ENCODE measurements around the gene OGFOD2. TPM values are rescaled to one million over a fixed set of nuclear protein-coding genes. Genes with fewer than 3 reads are reported as not detected.
A peak's percentile ranks its signal among the peaks of the same experiment; 100 is the strongest.

The OGFOD2 gene
- total RNA-seq, 2 donors from 2014 or later, result 17.9 to 20.3 TPM

DNA sequence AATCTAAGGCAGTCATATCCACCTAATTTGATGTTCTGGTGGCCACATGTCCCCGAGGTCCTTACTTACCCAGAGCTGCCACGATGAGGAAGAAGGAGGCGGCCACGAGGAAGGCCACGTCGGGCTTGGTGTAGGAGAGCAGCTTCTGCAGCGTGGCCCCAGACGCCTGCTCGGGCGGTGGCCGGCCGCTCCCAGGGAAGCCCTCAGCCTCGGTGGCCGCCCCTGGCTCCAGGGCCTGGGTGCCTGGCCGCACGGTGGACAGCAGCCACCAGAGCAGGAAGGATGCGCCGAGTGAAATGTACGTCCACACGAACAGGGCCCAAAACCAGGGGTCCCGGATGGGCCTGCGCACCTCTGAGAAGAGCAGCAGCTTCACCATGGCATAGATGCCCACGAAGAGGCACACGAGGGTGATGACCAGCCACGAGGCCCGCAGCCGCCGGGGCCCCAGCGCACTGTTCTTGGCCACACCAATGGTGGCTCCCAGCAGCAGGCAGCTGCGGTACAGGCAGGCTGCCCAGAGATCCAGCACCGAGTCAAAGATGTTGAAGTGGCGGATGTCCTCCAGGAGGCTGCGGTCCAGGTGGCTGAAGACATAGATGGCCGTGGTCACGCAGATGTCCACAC is 15.4 kb upstream of the OGFOD2 start:
- ATAC-seq (no peak), DNase-seq (no peak)
- Mint-ChIP-seq H3K27ac (no peak overlapping the region), H3K4me3 (no peak overlapping the region), H3K4me1 (no peaks in the 10 kb centered on the region), H3K27me3 (no peaks in the 10 kb centered on the region), H3K36me3 (ENCODE audit: low read depth) (no peaks in the 10 kb centered on the region)
- no peaks in the 10 kb centered on the region for H3K9me3 ChIP-seq (ENCODE audit: control insufficient read depth, low read length, poor library complexity, severe bottlenecking)

DNA sequence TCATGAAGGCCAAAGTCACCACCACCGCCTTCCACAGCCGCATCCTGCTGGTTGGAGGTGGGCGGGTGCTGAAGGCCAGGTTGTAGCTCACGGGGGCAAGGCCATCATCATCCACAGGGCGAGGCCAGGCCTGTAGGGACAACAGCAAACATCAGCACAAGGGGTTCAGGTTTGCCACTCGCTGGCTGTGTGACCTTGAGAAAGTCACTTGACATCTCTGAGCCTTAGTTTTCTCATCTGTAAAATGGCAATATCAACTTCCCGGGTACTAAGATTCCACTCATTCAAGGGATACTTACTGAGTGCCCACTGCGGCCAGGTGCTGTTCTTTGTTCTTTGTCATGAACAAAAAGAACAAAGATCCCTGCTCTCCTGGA is 14.9 kb upstream of the OGFOD2 start:
- H3K36me3 Mint-ChIP-seq (ENCODE audit: low read depth), result no peaks in the 10 kb centered on the region
- H3K27me3 Mint-ChIP-seq, result no peaks in the 10 kb centered on the region
- no peak overlapping the region for H3K27ac Mint-ChIP-seq
- no peaks in the 10 kb centered on the region for H3K9me3 ChIP-seq (ENCODE audit: control insufficient read depth, low read length, poor library complexity, severe bottlenecking)
- H3K4me3 Mint-ChIP-seq, result no peak overlapping the region
- no peaks in the 10 kb centered on the region for H3K4me1 Mint-ChIP-seq
- no peak for DNase-seq
- ATAC-seq, result no peak

DNA sequence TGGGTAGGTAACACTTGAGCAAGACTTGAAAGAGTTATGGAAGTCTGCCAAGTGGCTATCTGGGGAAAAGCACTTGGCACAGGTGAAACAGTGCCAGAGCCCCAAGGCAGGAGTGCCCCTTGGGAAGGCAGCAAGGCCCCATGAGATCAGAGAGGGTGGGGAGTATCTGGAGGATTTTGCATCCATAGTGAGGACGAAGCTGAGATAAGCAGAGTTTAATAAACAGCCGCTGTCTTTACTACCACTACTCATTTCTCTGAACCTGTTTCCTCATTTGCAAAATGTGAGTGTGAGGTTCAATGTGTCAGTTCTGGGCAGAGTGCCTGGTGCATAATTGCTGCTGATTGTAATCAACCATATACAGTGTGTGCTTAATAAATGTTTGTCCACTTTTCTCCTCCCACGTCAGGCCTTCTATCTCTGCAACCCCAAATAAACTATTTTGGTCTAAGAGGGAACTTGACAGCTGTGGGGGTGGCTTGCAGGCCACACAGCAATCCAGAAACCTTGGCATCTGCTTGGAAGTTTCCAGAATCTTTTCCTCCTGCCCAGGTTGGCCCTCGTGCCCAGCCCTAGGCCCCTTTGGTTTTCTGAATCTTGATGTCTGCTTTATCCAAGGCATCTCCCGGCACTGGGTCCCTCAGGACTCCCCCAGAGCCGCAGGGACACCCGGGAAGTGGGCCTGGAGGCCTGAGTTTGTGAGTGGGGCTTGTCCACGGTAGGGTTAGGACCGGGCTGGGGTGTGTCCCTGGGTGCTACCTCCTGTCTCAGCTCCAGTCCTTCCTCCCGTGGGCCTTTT is 13.3 kb upstream of the OGFOD2 start:
- no peak for ATAC-seq

DNA sequence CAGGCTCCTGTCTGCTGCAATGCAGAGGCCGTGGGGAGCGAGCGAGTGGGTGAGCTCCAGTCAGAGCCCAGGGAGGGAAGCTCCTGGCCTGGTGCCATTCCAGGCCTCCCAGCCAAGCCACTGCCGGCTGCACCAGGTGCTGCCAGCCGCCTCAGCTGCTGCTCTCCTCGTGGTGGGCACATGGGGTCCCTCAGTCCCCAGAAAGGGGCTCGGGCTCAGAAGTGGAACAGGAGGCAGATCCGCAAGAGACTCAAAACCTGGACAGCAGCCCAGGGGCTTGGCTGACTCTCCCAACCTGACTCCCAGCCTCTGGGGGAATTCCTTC is 11.1 kb upstream of the OGFOD2 start:
- no peak for DNase-seq
- H3K9me3 ChIP-seq (ENCODE audit: control insufficient read depth, low read length, poor library complexity, severe bottlenecking), result no peaks in the 10 kb centered on the region

More for the DNA sequence above, 13.3 kb upstream of the OGFOD2 start:
- Mint-ChIP-seq H3K27ac (no peak overlapping the region), H3K4me3 (no peak overlapping the region), H3K36me3 (ENCODE audit: low read depth) (no peaks in the 10 kb centered on the region), H3K4me1 (peaks cover under 1% of the 10 kb centered on the region), H3K27me3 (no peaks in the 10 kb centered on the region)
- H3K9me3 ChIP-seq (ENCODE audit: control insufficient read depth, low read length, poor library complexity, severe bottlenecking), result no peaks in the 10 kb centered on the region
- no peak for DNase-seq

DNA sequence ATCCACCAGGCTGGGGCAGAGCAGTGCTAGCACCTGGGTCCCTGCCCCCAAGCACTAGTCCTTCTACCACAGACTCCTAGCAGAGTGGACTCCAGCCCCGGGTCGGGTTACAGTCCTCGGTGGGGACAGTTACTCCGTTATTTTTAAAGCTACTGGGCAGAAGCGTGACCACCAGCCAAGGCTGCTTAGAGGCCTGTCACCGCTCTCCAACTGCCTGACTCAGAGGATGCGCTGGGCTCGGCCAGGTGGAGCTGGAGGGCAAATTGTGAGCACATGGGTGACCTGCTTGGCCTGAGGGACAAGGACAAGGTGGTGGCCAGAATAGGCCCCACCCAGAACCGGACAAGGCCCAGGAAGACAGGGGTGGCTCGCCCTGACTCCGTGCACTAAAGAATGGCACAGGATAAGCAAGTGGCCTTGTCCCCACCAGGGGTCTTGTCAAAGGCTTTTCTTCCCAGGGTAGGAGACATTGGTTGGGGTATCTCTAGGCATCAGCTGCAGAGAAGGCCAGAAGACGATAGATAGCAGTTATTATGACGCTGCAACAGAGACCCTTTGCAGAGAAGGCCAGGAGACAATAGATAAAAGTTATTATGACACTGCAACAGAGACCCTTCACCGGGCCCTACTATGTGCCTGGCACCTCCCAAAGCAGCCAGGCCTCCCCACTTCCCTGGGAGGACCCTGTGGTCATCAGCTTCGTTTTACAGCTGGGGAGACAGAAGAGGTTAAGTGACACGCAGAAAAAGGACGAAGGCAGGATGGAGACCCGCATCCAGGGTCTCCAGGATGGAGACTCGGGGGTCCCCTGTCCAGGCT is 10.4 kb upstream of the OGFOD2 start:
- Mint-ChIP-seq H3K27me3 (no peaks in the 10 kb centered on the region), H3K36me3 (ENCODE audit: low read depth) (no peaks in the 10 kb centered on the region)
- no peak for DNase-seq

More for the DNA sequence above, 11.1 kb upstream of the OGFOD2 start:
- no peaks in the 10 kb centered on the region for H3K36me3 Mint-ChIP-seq (ENCODE audit: low read depth)
- H3K4me1 Mint-ChIP-seq, result peaks cover 4% of the 10 kb centered on the region
- no peak for ATAC-seq
- no peak overlapping the region for H3K27ac Mint-ChIP-seq
- H3K4me3 Mint-ChIP-seq, result no peak overlapping the region
- H3K27me3 Mint-ChIP-seq, result no peaks in the 10 kb centered on the region

DNA sequence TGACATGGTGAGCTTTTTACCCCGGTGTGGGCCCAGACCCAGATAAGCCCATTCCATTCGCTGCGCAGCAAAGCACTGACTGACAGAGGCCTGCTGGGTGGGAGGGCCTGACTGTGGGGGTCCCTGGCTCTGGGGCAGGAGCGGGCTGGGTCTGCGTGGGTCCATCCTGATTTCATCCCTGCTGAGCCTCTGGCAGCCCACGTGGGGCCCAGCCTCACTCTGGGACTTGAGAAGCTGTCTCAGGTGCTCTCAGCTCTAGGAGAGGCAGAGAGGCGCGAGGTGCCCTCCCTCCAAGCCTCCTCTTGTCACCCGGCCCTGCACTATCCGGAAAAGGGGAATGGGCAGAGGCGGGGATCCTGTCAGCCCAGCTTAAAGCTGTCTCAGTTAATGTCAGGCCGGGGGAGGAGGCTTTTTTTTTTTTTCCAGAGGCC is 9.7 kb upstream of the OGFOD2 start:
- Mint-ChIP-seq H3K36me3 (ENCODE audit: low read depth) (no peaks in the 10 kb centered on the region), H3K4me3 (peak overlapping the region; percentile 60), H3K27ac (peak overlapping the region; percentile 53), H3K4me1 (peaks cover 4% of the 10 kb centered on the region), H3K27me3 (no peaks in the 10 kb centered on the region)
- ATAC-seq (no peak), DNase-seq (no peak)
- H3K9me3 ChIP-seq (ENCODE audit: control insufficient read depth, low read length, poor library complexity, severe bottlenecking), result no peaks in the 10 kb centered on the region

More for the DNA sequence above, 10.4 kb upstream of the OGFOD2 start:
- H3K9me3 ChIP-seq (ENCODE audit: control insufficient read depth, low read length, poor library complexity, severe bottlenecking), result no peaks in the 10 kb centered on the region
- Mint-ChIP-seq H3K27ac (peak overlapping the region; percentile 53), H3K4me1 (peaks cover 4% of the 10 kb centered on the region), H3K4me3 (peak overlapping the region; percentile 60)
- no peak for ATAC-seq

DNA sequence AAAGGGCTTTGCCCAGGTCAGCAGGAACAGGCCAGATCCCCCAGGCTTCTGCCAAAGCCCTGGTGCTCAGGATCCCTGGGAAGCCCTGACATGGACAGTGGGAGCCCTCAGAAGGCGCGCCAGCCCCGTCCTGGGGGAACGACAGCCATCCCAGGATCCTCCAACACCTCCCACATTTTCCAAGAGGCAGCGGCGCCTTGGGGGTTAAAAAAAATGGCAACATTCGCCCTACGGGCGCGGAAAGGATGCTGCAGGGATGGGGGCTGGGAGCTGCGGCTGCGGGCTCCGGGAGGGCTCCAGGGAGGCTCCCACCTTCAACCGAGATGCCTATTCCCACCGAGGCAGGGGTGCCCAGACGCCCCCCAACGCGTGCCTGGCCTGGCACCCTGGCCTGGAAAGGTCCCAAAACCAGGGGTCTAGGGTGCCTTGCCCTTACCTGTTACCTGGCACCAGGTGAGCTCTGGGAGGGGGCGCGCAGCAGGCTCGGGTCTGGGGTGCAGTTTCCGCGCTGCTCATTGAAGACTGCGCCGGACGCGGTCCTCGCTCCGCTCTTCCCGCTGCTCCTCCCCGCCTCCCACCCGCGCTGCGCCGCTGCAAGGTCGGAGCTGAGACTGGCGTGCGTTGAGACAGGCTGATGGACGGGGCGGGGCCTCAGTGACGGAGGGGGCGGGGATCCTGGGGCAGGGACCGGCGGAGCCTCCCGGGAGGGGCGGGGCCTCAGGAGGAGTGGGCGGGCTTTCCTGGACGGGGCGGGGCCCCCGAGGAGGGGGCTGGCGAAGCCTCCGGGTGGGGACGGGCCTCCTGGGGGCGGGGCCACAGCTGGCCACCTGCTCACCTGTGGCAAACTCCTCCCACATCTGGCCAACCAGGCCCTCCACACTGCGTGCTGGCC is 8.9 kb upstream of the OGFOD2 start, which contains the start of gene ABCB9:
TSS of gene ABCB9 (minus strand) at position 613 of the 892 bp plus-strand sequence. CDS start 6,228 bp downstream, outside the sequence.
- Mint-ChIP-seq H3K36me3 (ENCODE audit: low read depth) (no peaks in the 10 kb centered on the region), H3K27me3 (no peaks in the 10 kb centered on the region), H3K4me3 (peak within 1 kb of the TSS; percentile 68), H3K27ac (peak within 1 kb of the TSS; percentile 85), H3K4me1 (peaks cover 4% of the 10 kb centered on the region)
- peak; percentile 89 to 97 (median 96) for DNase-seq
- peak; percentile 97 for ATAC-seq
- H3K9me3 ChIP-seq (ENCODE audit: control insufficient read depth, low read length, poor library complexity, severe bottlenecking), result no peaks in the 10 kb centered on the region

DNA sequence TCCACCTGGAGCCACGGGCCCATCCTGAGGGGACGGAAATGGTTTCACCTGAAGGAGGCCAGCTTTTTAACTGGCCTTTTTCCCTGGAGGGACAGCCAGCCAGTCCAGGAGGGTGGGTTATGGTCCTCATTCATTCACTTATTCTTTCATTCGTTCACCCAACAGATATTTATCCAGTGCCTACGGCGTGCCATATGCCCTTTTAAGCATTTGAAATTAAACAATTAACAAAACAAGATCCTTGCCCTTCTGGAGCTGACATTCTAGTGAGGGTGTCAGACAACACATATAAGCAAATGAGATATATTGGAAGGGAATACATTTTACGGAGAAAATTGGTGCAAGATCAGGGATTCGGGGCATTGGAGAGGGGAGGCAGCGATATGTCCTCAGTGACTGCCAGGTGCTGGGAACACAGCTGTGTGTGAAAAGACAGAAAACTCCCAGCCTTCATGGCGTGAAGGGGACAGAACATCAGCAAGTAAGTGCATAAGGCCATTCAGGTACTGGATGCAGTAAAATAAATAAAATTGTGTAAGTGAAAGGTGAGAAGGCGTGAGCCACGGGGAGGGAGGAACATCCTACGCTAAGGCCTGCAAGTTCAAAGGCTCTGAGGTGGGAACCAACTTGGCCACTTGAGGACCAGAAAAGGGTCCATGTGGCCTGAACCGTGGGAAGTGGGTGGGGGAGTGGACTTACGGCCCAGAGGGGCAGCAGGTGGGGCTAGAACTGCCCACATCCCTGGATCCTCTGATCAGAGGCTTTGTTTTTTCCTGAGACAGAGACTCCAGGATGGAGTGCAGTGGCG is 8.1 kb upstream of the OGFOD2 start:
- Mint-ChIP-seq H3K4me1 (peaks cover 4% of the 10 kb centered on the region), H3K27me3 (no peaks in the 10 kb centered on the region), H3K4me3 (peak overlapping the region; percentile 41), H3K36me3 (ENCODE audit: low read depth) (no peaks in the 10 kb centered on the region), H3K27ac (peak overlapping the region; percentile 85)
- ATAC-seq, result no peak
- no peaks in the 10 kb centered on the region for H3K9me3 ChIP-seq (ENCODE audit: control insufficient read depth, low read length, poor library complexity, severe bottlenecking)
- no peak for DNase-seq

DNA sequence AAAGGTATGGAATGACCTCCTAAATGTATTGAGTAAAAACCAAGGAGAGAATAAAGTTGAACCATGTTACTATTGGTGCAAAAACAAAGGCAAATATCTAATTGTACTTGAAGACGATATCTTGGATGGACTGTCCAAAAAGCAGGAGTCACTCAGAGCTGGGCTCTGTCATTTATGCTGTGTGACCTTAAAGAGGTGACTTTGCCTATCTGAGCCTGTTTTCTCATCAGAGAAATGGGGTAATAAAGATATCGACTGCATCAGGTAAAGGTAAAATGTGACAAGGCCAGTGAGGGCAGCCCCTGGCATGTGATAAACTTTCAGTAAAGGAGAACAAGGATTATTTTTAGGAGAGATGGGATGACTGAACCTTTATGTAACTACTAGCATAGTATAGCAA is 6.9 kb upstream of the OGFOD2 start:
- Mint-ChIP-seq H3K27me3 (no peaks in the 10 kb centered on the region), H3K4me3 (no peak overlapping the region), H3K4me1 (peaks cover 4% of the 10 kb centered on the region), H3K27ac (no peak overlapping the region), H3K36me3 (ENCODE audit: low read depth) (no peaks in the 10 kb centered on the region)
- ATAC-seq (no peak), DNase-seq (no peak)
- H3K9me3 ChIP-seq (ENCODE audit: control insufficient read depth, low read length, poor library complexity, severe bottlenecking), result no peaks in the 10 kb centered on the region

DNA sequence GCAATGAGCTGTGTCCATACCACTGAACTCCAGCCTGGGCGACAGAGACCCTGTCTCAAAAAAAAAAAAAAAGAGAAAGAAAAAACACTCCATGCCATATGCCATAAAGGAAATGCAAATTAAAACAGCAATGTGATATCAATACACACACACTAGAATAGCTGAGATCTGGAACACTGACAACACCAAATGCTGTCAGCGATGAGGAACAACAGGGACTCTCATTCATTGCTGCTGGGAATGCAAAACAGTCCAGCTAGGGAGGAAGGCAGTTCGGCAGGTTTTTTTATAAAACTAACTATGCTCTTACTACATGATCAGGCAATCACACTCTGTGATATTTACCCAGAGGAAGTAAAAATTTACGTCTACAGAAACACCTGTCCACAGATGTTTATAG is 5.4 kb upstream of the OGFOD2 start:
- H3K4me1 Mint-ChIP-seq, result peaks cover 9% of the 10 kb centered on the region
- no peaks in the 10 kb centered on the region for H3K36me3 Mint-ChIP-seq (ENCODE audit: low read depth)
- no peak for DNase-seq
- no peaks in the 10 kb centered on the region for H3K9me3 ChIP-seq (ENCODE audit: control insufficient read depth, low read length, poor library complexity, severe bottlenecking)
- no peak overlapping the region for H3K4me3 Mint-ChIP-seq
- H3K27ac Mint-ChIP-seq, result no peak overlapping the region
- no peaks in the 10 kb centered on the region for H3K27me3 Mint-ChIP-seq
- no peak for ATAC-seq

DNA sequence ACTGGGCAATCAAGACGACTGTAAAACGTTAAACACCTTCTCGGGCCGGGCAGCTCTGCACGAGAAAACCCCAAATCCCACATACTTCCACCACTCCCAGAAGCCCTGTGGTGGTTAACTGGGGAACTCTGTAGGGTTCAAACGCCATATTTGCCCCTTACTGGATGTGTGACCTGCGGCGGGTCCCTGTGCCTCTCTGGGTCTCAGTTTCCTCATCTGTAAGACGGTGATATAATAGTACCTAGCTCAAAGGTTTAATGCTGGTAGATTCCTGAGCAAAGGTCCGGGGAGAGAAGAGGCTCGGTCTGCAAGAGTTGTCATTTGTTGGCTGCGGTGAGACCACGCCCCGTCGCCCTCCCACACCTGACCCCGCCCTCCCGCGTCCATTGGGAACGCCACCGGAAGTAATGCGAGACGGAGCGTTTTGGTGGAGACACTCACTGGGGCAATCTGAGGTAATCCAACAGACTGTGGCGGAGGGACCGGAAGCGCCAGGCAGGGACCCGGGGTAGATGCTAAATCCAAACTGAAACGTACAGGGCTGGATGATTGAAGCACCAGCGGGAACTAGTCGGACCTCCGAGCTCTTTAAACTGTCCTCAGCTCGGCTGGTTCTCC is 661 bp upstream of the OGFOD2 start:
- H3K9me3 ChIP-seq (ENCODE audit: control insufficient read depth, low read length, poor library complexity, severe bottlenecking), result no peaks in the 10 kb centered on the region
- Mint-ChIP-seq H3K36me3 (ENCODE audit: low read depth) (no peaks in the 10 kb centered on the region), H3K4me3 (peak overlapping the region; percentile 96), H3K4me1 (peaks cover 20% of the 10 kb centered on the region), H3K27me3 (no peaks in the 10 kb centered on the region), H3K27ac (peak overlapping the region; percentile 96)
- ATAC-seq (peak; percentile 86), DNase-seq (peak; percentile 94 to 98 (median 97))
